Measurements from ENCODE around the gene MPIG6B. TPM values are rescaled to one million over a fixed set of nuclear protein-coding genes. Genes with fewer than 3 reads are reported as not detected.

MPIG6B gene
- polyA plus RNA-seq, 6 donors from 2014 or later, result 3.0 to 5.1 (median 3.7) TPM; not detected in 1

DNA sequence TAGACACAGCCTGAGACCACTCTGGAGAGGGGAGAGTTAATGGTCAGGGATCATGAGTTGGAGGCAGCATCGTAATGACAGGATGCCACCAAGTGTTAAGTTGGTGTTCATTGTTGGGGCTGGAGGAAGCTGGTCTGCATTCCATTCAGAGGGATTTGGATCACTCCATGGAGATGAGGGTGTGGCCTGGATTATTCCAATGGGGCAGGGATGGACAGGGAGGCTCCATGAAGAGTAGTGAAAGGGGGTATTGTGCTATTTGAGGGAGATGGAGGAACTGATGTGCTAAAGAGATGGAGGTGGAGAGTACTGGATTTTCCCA, 40.4 kb downstream of the MPIG6B start:
- Mint-ChIP-seq H3K27ac (peak overlapping the region in 1 of 6 donors; percentile 0), H3K9me3 (no peaks in the 10 kb centered on the region), H3K4me3 (peak overlapping the region in 1 of 8 donors; percentile 76), H3K27me3 (no peaks in the 10 kb centered on the region), H3K36me3 (peaks cover 0 to 16% of the 10 kb centered on the region in 2 donors), H3K4me1 (peaks cover 0 to 6% (median 0%) of the 10 kb centered on the region in 3 donors)
- no peak for DNase-seq
- no peak for ATAC-seq (ENCODE audit: low read depth in 2 of 2)

DNA sequence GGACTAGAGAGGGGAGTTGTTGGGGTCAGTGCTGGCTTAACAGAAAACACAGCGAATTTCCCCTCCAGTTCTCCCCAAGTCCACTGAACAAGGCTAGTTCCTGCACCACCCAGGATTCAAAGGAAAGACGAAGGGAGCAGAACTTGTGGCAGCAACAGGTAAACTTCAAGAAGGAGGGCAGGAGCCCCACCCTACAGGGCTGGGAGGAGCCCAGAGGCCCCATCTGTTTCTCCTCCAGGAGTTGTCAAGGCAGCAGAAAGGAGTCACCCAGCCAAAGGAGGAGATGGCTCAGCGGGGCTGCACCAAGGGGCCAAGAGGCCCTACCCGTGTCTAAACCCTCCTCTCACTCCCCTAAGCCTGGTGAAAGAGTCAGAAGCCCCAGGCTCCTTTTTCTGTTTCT, 41.0 kb downstream of the MPIG6B start:
- Mint-ChIP-seq H3K27ac (peak overlapping the region in 2 of 6 donors; percentile 35 to 37), H3K4me3 (no peak overlapping the region), H3K9me3 (no peaks in the 10 kb centered on the region)

DNA sequence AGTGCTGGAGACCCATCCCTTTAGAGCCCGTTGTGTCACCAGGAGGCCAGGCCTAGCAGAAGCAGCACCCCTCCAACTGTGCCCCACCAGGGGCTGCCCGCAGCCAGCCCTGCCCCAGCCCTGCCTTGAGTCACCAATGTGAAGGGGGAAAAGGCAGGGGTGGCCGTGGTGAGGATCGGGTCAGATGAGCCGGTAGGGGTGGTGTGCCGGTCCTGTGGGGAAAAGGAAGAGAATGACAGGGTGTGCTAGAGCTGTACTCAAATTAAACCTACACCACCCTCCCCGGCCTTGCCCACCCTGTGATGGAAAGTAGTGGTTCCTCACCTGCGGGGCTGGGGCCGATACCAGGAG, 42.4 kb downstream of the MPIG6B start:
- DNase-seq (no peak), ATAC-seq (ENCODE audit: low read depth in 2 of 2) (no peak)
- H3K4me1 Mint-ChIP-seq, result peaks cover 8 to 13% (median 8%) of the 10 kb centered on the region in 3 donors
- H3K4me3 Mint-ChIP-seq, result no peak overlapping the region
- H3K36me3 Mint-ChIP-seq, result peaks cover 0 to 8% of the 10 kb centered on the region in 2 donors
- no peak overlapping the region for H3K27ac Mint-ChIP-seq
- H3K27me3 Mint-ChIP-seq, result no peaks in the 10 kb centered on the region
- H3K9me3 Mint-ChIP-seq, result no peaks in the 10 kb centered on the region

More for the DNA sequence above, 41.0 kb downstream of the MPIG6B start:
- H3K36me3 Mint-ChIP-seq, result peaks cover 0 to 16% of the 10 kb centered on the region in 2 donors
- no peaks in the 10 kb centered on the region for H3K27me3 Mint-ChIP-seq
- ATAC-seq (ENCODE audit: low read depth in 2 of 2) (no peak), DNase-seq (no peak)
- peaks cover 0 to 6% (median under 1%) of the 10 kb centered on the region in 3 donors for H3K4me1 Mint-ChIP-seq

DNA sequence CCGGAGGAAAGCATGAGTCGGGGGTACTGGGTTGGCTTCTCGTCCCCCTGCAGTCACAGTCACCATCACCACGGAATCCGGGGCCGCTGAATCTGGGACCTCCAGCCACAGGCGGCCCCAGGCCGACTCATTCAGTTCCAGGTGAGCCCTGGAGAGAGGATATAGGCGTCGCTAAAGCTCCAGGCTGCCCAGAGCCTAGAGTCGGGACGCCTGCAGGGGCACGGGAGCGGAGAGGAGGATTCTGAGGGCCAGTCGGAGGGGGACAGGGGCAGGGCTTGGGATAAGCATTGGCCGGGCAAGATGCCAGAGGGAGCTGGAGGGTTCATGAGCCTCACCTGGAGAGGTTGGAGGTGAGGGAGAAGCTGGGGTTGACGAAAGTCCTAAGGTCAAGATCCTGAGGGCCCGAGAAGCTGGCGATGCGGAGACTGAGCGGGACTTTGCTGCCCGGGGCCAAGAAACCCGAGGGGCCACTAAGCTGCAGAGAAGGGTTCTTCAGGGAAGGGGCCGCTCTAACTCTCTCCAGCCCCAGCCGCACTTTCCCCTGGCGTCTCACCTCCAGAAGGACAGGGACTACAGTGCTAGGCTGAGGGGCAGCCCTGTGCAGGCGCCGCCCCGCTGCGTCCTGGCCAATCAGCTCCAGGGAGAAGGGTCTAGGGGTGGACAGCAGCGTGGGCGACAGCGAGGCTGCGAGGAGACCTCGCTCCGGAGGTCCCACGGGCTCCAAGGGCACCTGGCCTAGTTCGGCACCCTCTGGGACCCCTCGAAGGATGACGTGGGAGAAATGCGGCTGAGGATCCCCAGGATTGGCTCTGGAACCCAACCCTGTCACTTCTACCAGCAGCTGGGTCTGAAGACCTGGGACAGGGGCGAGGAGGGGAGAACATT, 43.0 kb downstream of the MPIG6B start:
- H3K4me1 Mint-ChIP-seq, result peaks cover 8% of the 10 kb centered on the region in 3 donors
- ATAC-seq (ENCODE audit: low read depth in 2 of 2) (no peak), DNase-seq (no peak)
- no peak overlapping the region for H3K4me3 Mint-ChIP-seq
- no peaks in the 10 kb centered on the region for H3K9me3 Mint-ChIP-seq
- H3K27me3 Mint-ChIP-seq, result no peaks in the 10 kb centered on the region
- no peak overlapping the region for H3K27ac Mint-ChIP-seq
- peaks cover 0 to 2% of the 10 kb centered on the region in 2 donors for H3K36me3 Mint-ChIP-seq

DNA sequence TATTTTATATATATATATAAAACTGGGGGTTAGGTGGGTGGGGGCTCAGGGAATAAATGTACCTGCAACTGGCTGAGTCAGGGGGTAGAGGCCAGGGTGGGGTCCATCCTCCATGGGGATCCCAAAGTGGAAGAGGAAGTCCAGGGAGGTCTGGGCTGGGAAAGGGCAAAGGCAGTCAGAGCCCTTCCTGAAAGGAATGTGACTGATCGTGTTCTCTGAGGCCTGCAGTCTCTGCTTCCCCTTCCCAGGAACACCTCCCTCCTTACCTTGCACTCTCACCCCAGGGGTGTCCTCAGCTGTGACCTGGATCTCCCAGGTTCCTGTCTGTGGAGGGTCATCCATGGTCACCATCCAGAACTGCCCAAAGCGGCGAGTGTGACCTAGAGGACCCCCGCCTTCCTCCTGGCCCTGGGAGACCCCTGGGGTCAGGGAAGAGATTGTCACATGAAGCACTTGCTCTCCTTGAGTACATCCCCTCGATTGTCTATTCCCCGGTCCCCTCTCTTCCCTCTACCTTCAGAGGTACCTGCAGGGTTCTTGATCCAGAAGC, 44.0 kb downstream of the MPIG6B start:
- Mint-ChIP-seq H3K4me3 (no peak overlapping the region), H3K27me3 (no peaks in the 10 kb centered on the region), H3K36me3 (no peaks in the 10 kb centered on the region), H3K9me3 (no peaks in the 10 kb centered on the region), H3K4me1 (peaks cover 6 to 8% (median 8%) of the 10 kb centered on the region in 3 donors), H3K27ac (peak overlapping the region in 1 of 6 donors; percentile 14)
- ATAC-seq (ENCODE audit: low read depth in 2 of 2) (no peak), DNase-seq (no peak)

DNA sequence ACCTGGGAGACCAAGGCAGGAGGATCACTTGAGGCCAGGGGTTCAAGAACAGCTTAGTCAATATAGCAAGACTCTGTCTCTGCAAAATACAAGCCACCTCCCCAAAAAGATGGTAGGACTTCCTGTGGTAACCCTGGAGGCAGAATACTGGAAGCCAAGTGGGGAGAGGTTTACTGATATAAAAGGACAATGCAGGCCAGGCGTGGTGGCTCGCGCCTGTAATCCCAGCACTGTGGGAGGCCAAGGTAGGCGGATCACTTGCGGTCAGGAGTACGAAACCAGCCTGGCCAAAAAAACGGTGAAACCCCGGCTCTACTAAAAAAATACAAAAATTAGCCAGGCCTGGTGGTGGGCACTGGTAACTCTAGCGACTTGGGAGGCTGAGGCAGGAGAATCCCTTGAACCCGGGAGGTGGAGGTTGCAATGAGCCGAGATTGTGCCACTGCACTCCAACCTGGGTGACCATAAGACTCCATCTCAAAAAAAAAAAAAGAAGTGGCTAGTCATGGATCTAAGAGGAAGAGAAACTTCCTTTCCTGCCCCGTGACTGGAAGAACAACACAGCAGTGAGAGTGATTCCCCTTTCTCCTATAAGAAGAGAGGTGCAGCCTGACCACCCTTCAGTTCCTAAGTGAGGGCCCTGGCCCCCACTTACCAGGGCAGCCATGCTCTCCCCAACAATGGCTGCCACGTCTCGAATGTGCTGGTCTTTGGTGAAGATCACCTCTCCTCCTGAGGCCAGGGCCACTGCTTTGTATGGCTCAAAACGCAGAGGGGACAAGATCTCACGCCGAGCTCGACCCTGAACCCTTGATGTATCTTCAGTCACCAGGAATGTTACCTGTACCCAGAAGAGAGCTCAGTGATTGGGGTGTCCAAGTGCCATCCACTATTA, 45.4 kb downstream of the MPIG6B start:
- DNase-seq (no peak), ATAC-seq (ENCODE audit: low read depth in 2 of 2) (no peak)
- H3K27me3 Mint-ChIP-seq, result no peaks in the 10 kb centered on the region
- H3K36me3 Mint-ChIP-seq, result no peaks in the 10 kb centered on the region
- H3K4me1 Mint-ChIP-seq, result peaks cover 6 to 12% (median 8%) of the 10 kb centered on the region in 3 donors
- no peak overlapping the region for H3K4me3 Mint-ChIP-seq
- H3K27ac Mint-ChIP-seq, result peak overlapping the region in 1 of 6 donors; percentile 37
- no peaks in the 10 kb centered on the region for H3K9me3 Mint-ChIP-seq

DNA sequence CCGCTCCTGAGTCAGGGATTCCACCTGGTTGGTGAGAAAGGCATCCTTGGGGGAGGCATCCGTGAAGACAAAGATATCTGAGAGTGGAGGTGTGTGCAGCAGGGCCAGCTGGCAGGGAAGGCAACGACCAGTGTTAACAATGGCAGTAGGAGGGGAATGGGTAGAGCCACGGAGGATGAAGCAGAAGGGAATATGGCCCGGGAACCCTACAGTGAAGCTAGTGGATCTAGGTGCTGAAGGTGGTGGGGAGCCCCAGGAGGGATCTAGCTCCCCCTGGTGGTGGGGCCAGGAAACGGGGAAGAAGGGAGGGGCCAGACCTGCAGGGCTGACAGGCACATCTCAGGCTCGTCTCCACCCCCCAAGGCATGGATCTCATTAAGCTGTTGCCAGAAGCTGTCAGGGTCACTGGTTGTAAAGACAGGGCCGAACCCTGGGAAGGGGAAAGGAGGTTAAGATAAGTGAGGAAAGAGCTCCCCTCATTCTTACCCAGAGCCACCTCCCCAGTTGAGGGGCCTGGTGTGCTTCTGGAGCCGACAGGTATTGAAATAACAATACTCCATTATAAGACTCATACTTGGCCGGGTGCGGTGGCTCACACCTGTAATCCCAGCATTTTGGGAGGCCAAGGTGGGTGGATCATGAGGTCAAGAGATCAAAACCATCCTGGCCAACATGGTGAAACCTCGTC, 46.7 kb downstream of the MPIG6B start:
- no peaks in the 10 kb centered on the region for H3K36me3 Mint-ChIP-seq
- peak overlapping the region in 1 of 8 donors; percentile 54 for H3K4me3 Mint-ChIP-seq
- ATAC-seq (ENCODE audit: low read depth in 2 of 2), result peak; percentile 96 to 99
- H3K4me1 Mint-ChIP-seq, result peaks cover 6 to 12% (median 8%) of the 10 kb centered on the region in 3 donors
- H3K9me3 Mint-ChIP-seq, result no peaks in the 10 kb centered on the region
- peak overlapping the region in 2 of 6 donors; percentile 1 to 27 for H3K27ac Mint-ChIP-seq
- H3K27me3 Mint-ChIP-seq, result no peaks in the 10 kb centered on the region
- peak; percentile 81 for DNase-seq

DNA sequence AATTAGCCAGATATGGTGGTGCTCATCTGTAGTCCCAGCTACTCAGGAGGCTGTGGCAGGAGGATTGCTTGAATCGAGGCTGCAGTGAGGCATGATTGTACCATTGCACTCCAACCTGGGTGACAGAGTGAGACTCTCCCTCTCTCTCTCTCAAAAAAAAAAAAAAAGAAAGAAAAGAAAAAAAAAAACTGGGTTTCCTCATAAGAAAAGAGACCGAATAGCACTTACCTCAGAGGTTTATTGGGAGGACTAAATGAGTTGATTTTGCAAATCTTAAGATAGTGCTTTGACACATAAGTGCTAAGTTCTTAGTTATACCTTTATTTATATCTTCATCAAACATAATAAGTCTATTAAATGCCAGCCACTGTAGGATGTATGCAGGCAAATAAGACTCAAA, 47.7 kb downstream of the MPIG6B start:
- no peak for ATAC-seq (ENCODE audit: low read depth in 2 of 2)
- H3K36me3 Mint-ChIP-seq, result no peaks in the 10 kb centered on the region
- DNase-seq, result no peak
- H3K27me3 Mint-ChIP-seq, result no peaks in the 10 kb centered on the region
- peaks cover 8 to 15% (median 10%) of the 10 kb centered on the region in 3 donors for H3K4me1 Mint-ChIP-seq
- H3K4me3 Mint-ChIP-seq, result no peak overlapping the region
- H3K27ac Mint-ChIP-seq, result no peak overlapping the region
- H3K9me3 Mint-ChIP-seq, result no peaks in the 10 kb centered on the region

DNA sequence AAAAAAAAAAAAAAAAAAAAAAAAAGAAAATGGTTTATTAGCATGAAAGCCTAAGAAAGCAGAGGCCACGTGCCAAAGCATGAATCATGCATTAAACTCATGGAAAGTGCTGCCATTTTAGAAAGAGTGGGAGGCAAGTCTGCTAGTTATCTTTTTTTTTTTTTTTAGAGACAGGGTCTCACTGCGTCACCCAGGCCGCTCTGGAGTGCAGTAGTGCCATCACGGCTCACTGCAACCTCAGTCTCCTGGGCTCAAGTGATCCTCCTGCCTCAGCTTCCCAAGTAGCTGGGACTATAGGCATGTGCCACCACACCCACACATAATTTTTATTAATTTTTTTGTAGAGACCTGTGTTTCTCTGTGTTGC, 48.8 kb downstream of the MPIG6B start:
- ATAC-seq (ENCODE audit: low read depth in 2 of 2), result no peak
- Mint-ChIP-seq H3K4me1 (peaks cover 18 to 23% (median 18%) of the 10 kb centered on the region in 3 donors), H3K4me3 (no peak overlapping the region), H3K36me3 (no peaks in the 10 kb centered on the region), H3K9me3 (no peaks in the 10 kb centered on the region), H3K27me3 (no peaks in the 10 kb centered on the region), H3K27ac (no peak overlapping the region)
- no peak for DNase-seq

DNA sequence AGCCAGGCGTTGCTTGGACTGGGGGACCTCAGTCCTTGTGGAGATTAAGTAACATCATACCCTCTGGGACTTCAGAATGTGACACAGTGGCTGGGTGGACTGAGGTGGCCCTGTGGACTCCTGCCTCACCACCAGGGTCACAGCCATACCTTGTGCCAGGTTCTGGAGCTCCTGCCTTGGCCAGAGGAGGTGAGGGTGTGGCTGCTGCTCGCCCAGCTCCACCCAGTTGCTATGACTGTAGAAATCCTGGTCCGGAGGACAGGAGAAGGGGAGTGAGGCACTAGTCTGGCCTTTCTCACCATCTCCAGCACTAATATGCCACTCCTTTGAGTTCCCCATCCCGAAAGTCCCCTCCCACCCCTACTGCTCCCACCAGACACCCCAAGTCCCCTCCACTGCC, 52.0 kb downstream of the MPIG6B start:
- ATAC-seq (ENCODE audit: low read depth in 2 of 2) (no peak), DNase-seq (no peak)
- Mint-ChIP-seq H3K9me3 (no peaks in the 10 kb centered on the region), H3K27me3 (no peaks in the 10 kb centered on the region), H3K4me3 (no peak overlapping the region), H3K27ac (peak overlapping the region in 1 of 6 donors; percentile 47), H3K4me1 (peaks cover 19 to 22% (median 21%) of the 10 kb centered on the region in 3 donors), H3K36me3 (no peaks in the 10 kb centered on the region)

DNA sequence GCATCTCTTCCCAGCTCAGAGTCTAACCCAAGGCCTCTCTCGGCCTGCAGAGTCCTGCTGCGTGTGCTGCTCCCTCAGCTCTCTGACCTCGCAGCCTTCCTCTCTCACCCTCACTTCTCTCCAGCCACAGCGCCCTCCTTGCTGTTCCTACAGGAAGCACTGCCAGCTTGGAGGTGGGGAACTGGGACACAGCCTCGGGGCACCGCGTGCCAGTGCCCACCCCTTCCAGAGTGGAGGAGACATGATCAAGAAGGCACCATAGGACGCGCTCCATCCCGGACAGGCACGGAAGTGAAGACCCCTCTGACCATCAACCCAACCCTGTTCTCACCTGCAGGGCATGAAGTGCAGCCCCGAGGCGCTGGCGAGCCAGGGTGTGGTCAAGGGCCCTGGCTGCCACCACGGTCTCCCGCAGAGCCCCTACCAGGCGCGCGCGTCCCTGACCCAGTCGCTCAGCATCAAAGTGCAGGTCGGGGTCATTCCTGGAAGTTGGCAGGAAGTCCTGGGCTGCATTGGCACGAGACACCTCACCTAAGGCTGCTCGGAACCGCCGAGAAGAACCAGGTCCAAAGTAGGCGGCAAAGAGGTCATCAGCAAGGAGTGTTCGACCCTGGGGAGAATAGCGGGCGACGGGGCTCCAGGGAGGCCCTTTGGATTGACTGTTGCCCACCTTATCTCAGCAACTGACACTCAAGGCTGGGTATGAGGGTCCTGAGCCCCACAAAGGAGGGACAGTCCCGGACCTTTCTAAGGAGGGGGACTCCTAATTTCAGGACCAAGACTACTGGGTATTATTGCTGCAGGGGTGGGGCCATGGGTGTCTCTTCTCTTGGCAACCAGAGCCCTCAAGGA, 52.7 kb downstream of the MPIG6B start:
- Mint-ChIP-seq H3K4me3 (peak overlapping the region in 2 of 8 donors; percentile 54 to 60), H3K27me3 (no peaks in the 10 kb centered on the region), H3K9me3 (no peaks in the 10 kb centered on the region), H3K4me1 (peaks cover 19 to 22% (median 21%) of the 10 kb centered on the region in 3 donors), H3K36me3 (no peaks in the 10 kb centered on the region), H3K27ac (peak overlapping the region in 5 of 6 donors; percentile 35 to 94 (median 68))
- ATAC-seq (ENCODE audit: low read depth in 2 of 2), result no peak
- no peak for DNase-seq

All from naive B cell (primary cell).